Muscle of leg (tissue), 11 donors: ENCODE measurements around the gene CD22. TPM values are rescaled to one million over a fixed set of nuclear protein-coding genes. Genes with fewer than 3 reads are reported as not detected.
A peak's percentile ranks its signal among the peaks of the same experiment; 100 is the strongest.
"Not testable (repeated sequence)": the region's sequence is repeated elsewhere in the genome, so short reads cannot be mapped to it uniquely, and the experiment has no call there.

Experiments
- DNase-seq: peaks from one replicate; pipeline ENCODE4 v3.0.0; 2013
- H3K27ac ChIP-seq: one replicate; pipeline ENCODE4 v1.5.1; 2013; ENCODE audit warnings: mild to moderate bottlenecking, low read length, control low read depth
- H3K27me3 ChIP-seq: one replicate; pipeline ENCODE4 v1.6.1; 2013; ENCODE audit warnings: low read length; ENCODE audit not compliant: control insufficient read depth, insufficient read depth
- H3K36me3 ChIP-seq: one replicate; pipeline ENCODE4 v1.6.1; 2013; ENCODE audit warnings: low read length; ENCODE audit not compliant: control insufficient read depth, insufficient read depth
- H3K4me1 ChIP-seq: one replicate; pipeline ENCODE4 v1.6.1; 2013; ENCODE audit warnings: low read length; ENCODE audit not compliant: control insufficient read depth, insufficient read depth
- H3K4me3 ChIP-seq: one replicate; pipeline ENCODE4 v1.5.1; 2013; ENCODE audit warnings: low read length, control low read depth
- H3K9me3 ChIP-seq: replicated peaks from 2 replicates; pipeline ENCODE4 v1.6.1; 2013; ENCODE audit warnings: low read depth, low read length; ENCODE audit not compliant: control insufficient read depth
- WGBS: methylation state at CpG from one replicate; pipeline ENCODE4 v1.1.5; 2013; ENCODE audit warnings: missing lambda C conversion rate; ENCODE audit not compliant: insufficient coverage; 5-methylcytosine and 5-hydroxymethylcytosine counted together
- polyA plus RNA-seq, 8 donors: library from polyadenylated mRNA; unstranded; fragments of 120-200 nt; gene quantifications; one replicate each; pipeline versions ENCODE4 v1.2.1 to v1.2.3, GENCODE V29; 2013; ENCODE audit warnings: inconsistent platforms in 1 of 8, low replicate concordance in 1 of 8; ENCODE audit not compliant: insufficient read length in 8 of 8, insufficient read depth in 1 of 8
- total RNA-seq: library from RNA; stranded (reverse); fragments of 120-200 nt; gene quantifications from one replicate; pipeline ENCODE4 v1.2.4, GENCODE V29; 2013

Gene CD22
- total and polyA plus RNA-seq, 9 donors: 0.55 to 8.9 (median 0.97) TPM

GRCh38 chr19:35379545-35379944 is 50.6 kb downstream of the CD22 start:
- H3K27ac ChIP-seq, DNase-seq, H3K4me3 ChIP-seq, H3K27me3 ChIP-seq, H3K36me3 ChIP-seq, H3K9me3 ChIP-seq, H3K4me1 ChIP-seq: not testable (repeated sequence)
- WGBS: 77% methylated on average over 4 of the region's 5 CpGs

DNA sequence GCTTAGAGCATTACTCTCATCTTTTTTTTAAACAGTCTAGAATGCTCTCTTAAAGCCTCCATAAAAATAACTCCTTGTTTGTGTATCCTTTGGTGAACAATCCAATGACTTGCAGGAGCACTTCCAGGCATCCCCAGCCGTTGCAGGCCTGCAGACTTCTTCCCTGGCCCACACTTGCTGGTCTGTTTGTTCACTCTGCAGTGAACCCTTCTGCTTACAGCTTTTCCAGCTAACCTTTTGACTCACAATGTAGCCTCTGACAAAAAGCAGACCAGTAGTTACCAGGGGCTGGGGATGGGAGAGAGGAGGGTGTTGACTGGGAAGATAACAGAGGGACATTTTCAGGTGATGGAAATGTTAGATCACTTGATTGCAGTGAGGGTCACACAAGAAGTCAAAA is 51.0 kb downstream of the CD22 start:
- Histone ChIP-seq H3K27me3 (peaks cover 2% of the 10 kb centered on the region), H3K9me3 (peaks cover 2% of the 10 kb centered on the region), H3K36me3 (no peaks in the 10 kb centered on the region), H3K4me3 (no peak overlapping the region), H3K4me1 (no peaks in the 10 kb centered on the region), H3K27ac (no peak overlapping the region)
- WGBS: 14% methylated on average over 1 of the region's 1 CpG
- DNase-seq: no peak

DNA sequence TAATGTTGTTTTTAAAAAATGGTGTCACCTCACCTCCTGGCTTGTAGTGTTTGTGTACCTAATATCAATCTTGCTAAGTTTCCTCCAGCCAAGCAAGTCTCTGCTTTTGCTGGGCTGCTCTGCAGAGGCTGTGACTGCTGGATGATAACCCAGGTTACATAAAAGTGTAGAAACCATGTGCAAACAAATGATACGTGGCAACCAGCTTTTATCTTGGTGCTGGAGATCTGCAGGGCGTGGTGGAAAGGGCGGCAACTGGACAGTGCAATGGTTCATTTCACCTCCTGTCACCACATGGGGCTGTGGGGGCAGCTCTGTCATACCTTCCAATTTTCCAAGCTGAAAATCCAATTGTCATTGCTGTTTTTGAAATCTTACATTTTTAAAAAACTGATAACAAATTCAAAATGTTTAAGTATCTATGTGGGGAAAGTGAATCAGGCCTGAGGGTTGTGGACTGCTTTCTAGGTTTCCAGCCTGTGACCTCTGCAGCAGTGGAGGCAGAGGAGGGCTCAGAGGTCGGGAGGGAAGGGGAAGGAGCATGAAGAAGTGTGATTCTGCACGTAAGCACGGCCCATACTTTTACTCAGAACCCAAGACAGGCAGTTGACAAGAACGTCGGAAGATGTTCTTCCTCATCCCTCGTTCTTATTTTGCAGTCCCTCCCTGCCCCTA is 51.6 kb downstream of the CD22 start:
- no peaks in the 10 kb centered on the region for H3K36me3 ChIP-seq
- H3K4me3 ChIP-seq: no peak overlapping the region
- no peak for DNase-seq
- no peak overlapping the region for H3K27ac ChIP-seq
- no peaks in the 10 kb centered on the region for H3K4me1 ChIP-seq
- peaks cover 2% of the 10 kb centered on the region for H3K27me3 ChIP-seq
- 59% methylated on average over 7 of the region's 9 CpGs for whole genome bisulfite sequencing
- H3K9me3 ChIP-seq: peaks cover 6% of the 10 kb centered on the region

DNA sequence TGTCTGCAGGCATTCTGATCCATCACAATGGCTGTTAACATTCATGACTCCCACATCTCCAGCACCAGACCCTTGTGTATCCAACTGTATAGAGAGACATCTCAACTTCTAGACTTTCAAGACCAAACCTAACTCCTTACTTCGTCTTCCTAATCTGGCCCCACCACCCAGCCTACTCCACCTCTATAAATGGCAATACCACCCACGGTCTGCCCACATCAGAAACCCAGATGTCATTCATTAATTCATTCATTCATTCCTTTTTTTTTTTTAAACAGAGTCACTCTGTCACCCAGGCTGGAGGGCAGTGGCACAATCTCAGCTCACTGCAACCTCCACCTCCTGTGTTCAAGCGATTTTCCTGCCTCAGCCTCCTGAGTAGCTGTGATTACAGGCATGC is 52.3 kb downstream of the CD22 start:
- no peaks in the 10 kb centered on the region for H3K27me3 ChIP-seq
- 61% methylated on average over 2 of the region's 3 CpGs for WGBS
- no peaks in the 10 kb centered on the region for H3K4me1 ChIP-seq
- no peak overlapping the region for H3K27ac ChIP-seq
- H3K4me3 ChIP-seq: no peak overlapping the region
- DNase-seq: no peak
- peaks cover 8% of the 10 kb centered on the region for H3K9me3 ChIP-seq
- no peaks in the 10 kb centered on the region for H3K36me3 ChIP-seq

GRCh38 chr19:35381926-35382325 is 52.9 kb downstream of the CD22 start:
- Histone ChIP-seq H3K4me3 (no peak overlapping the region), H3K36me3 (no peaks in the 10 kb centered on the region), H3K27ac (no peak overlapping the region), H3K9me3 (peaks cover 8% of the 10 kb centered on the region), H3K27me3 (no peaks in the 10 kb centered on the region), H3K4me1 (no peaks in the 10 kb centered on the region)
- DNase-seq: no peak
- WGBS: 90% methylated on average over 2 of the region's 6 CpGs

DNA sequence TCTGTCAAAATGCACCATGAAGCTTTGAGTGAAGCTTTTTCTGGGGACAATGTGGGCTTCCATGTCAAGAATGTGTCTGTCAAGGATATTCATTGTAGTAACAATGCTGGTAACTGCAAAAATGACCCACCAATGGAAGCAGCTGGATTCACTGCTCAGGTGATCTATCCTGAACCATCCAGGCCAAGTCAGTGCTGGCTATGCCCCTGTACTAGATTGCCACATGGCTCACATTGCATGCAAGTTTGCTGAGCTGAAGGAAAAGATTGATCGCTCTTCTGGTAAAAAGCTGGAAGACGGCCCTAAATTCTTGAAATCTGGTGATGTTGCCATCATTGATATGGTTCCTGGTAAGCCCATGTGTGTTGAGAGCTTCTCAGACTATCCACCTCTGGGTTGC is 54.5 kb downstream of the CD22 start:
- DNase-seq: no peak
- H3K9me3 ChIP-seq: peaks cover 10% of the 10 kb centered on the region
- no peaks in the 10 kb centered on the region for H3K36me3 ChIP-seq
- H3K27me3 ChIP-seq: no peaks in the 10 kb centered on the region
- no peak overlapping the region for H3K27ac ChIP-seq
- H3K4me3 ChIP-seq: no peak overlapping the region
- H3K4me1 ChIP-seq: no peaks in the 10 kb centered on the region
- WGBS: 40% methylated on average over 1 of the region's 2 CpGs

DNA sequence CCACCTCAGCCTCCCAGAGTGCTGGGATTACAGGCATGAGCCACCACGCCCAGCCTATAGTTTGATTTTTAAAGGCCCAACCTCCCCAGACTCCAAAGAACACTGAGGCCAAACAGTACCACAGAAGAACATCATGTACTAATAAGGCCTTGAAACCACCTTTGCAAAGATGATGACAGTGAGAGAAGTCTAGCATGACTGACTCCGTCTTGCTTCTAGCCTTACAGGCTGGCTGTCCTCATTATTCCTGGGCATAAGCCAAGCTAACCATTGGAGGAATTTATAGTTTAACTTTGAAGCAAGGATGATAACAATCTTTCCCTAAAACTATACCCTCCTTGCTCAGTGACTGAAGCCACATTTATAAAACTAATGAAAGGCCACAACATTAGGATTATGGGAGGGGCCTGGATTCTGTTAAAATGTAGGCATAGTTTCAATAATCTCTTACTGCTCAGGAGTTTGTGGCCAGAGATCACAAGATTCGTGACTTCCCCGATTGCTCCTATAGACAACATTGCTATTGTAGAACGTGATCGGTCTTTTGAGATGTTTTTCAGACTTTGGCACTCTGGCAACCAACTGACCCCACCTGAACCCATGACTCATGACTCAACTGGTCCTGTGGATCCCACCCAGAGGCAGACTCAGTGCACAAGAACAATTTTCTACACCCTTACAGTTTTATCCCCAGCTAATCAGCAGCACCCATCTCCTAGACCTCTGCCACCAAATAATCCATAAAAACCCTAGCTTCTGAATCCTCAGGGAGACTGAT is 59.5 kb downstream of the CD22 start:
- Histone ChIP-seq H3K4me1 (no peaks in the 10 kb centered on the region), H3K27me3 (no peaks in the 10 kb centered on the region), H3K4me3 (no peak overlapping the region), H3K27ac (no peak overlapping the region), H3K36me3 (no peaks in the 10 kb centered on the region), H3K9me3 (peaks cover 10% of the 10 kb centered on the region)
- WGBS: 89% methylated on average over 5 of the region's 6 CpGs
- DNase-seq: no peak

DNA sequence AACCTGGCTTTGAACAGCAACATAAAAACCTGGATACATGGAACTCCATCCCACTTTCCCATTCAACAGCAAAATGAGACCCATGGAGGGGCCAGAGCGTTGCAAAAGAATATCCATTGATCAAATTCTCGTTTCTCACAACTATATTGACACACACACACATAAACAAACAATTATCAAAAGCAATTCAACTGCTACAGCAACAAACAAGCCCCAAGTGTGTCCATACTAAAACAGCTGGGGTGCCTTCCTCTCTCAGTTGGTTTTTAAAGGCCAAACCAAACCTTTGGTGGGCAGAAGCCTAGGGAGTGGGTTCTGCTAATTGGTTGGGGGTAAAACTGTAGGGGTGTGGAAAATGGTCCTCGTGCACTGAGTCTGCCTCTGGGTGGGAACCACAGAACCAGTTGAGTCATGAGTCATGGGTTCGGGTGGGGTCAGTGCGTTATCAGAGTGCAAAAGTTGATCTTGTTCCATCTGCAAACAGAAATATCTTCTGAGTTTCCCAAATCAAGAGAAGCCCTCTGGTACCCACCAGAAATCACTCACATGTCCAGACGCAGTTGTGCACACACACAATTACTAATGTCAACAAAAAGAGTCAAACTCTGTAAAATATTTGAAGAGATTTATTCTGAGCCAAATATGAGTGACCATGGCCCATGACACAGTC is 60.3 kb downstream of the CD22 start:
- no peak for DNase-seq
- H3K27ac ChIP-seq: no peak overlapping the region
- H3K27me3 ChIP-seq: no peaks in the 10 kb centered on the region
- no peaks in the 10 kb centered on the region for H3K4me1 ChIP-seq
- H3K36me3 ChIP-seq: no peaks in the 10 kb centered on the region
- peaks cover 10% of the 10 kb centered on the region for H3K9me3 ChIP-seq
- 57% methylated on average over 3 of the region's 6 CpGs for WGBS
- H3K4me3 ChIP-seq: no peak overlapping the region

DNA sequence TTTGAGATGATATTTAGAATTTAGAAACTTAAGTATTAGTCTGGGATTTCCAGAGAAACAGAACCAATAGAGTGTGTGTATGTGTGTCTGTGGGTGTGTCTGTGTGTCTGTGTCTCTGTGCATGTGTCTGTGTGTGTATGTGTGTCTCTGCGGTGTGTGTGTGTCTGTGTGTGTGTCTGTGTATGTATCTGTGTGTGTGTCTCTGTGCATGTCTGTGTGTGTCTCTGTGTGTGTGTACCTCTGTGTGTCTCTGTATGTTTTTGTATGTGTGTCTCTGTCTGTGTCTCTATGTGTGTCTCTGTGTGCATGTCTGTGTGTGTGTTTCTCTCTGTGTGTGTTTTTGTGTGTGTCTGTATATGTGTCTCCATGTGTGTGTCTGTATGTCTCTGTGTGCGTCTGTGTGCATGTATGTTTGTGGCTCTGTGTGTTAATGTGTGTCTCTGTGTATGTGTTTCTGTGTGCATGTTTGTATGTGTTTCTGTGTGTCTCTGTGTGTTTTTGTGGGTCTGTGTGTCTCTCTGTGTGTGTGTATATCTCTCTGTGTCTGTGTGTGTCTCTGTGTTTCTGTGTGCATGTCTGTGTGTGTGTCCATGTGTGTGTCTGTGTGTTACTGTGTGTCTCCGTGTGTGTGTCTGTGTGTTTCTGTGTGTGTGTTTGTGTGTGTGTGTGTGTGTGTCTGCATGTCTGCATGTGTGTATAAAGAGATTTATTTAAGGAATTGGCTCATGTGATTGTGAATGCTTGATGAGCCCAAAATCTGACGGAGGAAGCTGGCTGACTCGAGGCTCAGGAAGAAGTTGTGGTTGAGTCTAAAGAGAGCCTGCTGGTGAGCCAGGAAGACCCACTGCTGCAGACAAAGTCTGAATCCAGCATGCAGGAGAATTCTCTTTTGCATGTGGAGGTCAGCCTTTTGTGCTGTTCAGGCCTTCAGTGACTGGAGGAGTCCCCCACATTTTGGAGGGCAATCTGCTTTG is 64.0 kb downstream of the CD22 start:
- Histone ChIP-seq H3K4me3 (no peak overlapping the region), H3K36me3 (no peaks in the 10 kb centered on the region), H3K9me3 (no peaks in the 10 kb centered on the region), H3K27ac (no peak overlapping the region), H3K4me1 (no peaks in the 10 kb centered on the region), H3K27me3 (no peaks in the 10 kb centered on the region)
- DNase-seq: peak; percentile 34
- WGBS: 68% methylated on average over 5 of the region's 5 CpGs
